Activated naive CD4-positive, alpha-beta T cell treated with anti-CD3 and anti-CD28 coated beads for 36 hours (primary cell): ENCODE data around the gene PXK. TPM values are rescaled to one million over a fixed set of nuclear protein-coding genes. Genes with fewer than 3 reads are reported as not detected.

Experiments
- CTCF ChIA-PET: fragments of 350-600 bp; sonication (Branson Sonifier 250); formaldehyde crosslinking; loops from one replicate; lab custom pipeline; 2021; ENCODE audit warnings: antibody characterized with exemption; lab: Charles Lee
- DNase-seq: peaks from one replicate; pipeline ENCODE4 v3.0.0-alpha.2; 2020
- H3K27ac Mint-ChIP-seq: one replicate; pipeline ENCODE4 v1.8.0; 2021; ENCODE audit warnings: mild to moderate bottlenecking, mixed read lengths
- H3K27me3 Mint-ChIP-seq: one replicate; pipeline ENCODE4 v1.8.0; 2021; ENCODE audit warnings: low read depth, mixed read lengths
- H3K36me3 Mint-ChIP-seq: one replicate; pipeline ENCODE4 v1.8.0; 2021; ENCODE audit warnings: low read depth, mixed read lengths
- H3K4me1 Mint-ChIP-seq: one replicate; pipeline ENCODE4 v1.8.0; 2021; ENCODE audit warnings: low read depth, mixed read lengths
- H3K4me3 Mint-ChIP-seq: one replicate; pipeline ENCODE4 v1.8.0; 2021; ENCODE audit warnings: mild to moderate bottlenecking, moderate library complexity, mixed read lengths
- H3K9me3 Mint-ChIP-seq: one replicate; pipeline ENCODE4 v1.8.0; 2021; ENCODE audit warnings: mixed read lengths
- intact Hi-C: fragments of 100-400 bp; cut with micrococcal nuclease; formaldehyde crosslinking; loops from one replicate; pipeline ENCODE4 v1.15.1; 2023
- total RNA-seq, 2 experiments: library from RNA; stranded (reverse); gene quantifications; one replicate each; pipeline ENCODE4 v1.2.3, GENCODE V29; 2021

PXK gene
- total RNA-seq, 2 experiments from 2014 or later = 44.7 to 46.1 TPM

DNA sequence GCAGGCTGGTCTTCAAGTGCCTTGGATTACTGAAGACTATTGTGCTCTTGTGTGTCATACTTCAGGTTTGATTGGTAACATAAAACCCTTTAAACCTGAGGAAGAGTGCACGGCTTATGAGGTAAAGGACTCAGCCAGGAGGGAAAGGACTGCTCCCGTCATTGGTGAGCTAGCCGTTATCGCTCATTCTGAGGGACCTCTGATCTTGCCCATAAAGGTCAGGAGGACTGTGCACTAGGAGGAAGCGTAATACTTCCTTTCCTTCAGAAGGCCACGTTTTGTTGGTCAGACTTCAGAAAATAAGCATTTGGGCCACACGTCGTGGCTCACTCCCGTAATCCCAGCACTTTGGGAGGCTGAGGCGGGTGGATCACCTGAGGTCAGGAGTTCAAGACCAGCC, 37.7 kb downstream of the PXK start:
- intact Hi-C loops = no loop called here
- CTCF ChIA-PET = interaction anchor here (0.6 to 1.0 kb wide), 3 partner anchors 16 to 1303 kb away, joined by 3 to 4 read pairs (median 3); no protein-coding TSS in a partner anchor
- H3K36me3 Mint-ChIP-seq = peaks cover 20% of the 10 kb centered on the region
- no peaks in the 10 kb centered on the region for H3K27me3 Mint-ChIP-seq
- no peak overlapping the region for H3K4me3 Mint-ChIP-seq
- H3K27ac Mint-ChIP-seq = no peak overlapping the region
- H3K9me3 Mint-ChIP-seq = no peaks in the 10 kb centered on the region
- no peak for DNase-seq
- peaks cover 7% of the 10 kb centered on the region for H3K4me1 Mint-ChIP-seq

DNA sequence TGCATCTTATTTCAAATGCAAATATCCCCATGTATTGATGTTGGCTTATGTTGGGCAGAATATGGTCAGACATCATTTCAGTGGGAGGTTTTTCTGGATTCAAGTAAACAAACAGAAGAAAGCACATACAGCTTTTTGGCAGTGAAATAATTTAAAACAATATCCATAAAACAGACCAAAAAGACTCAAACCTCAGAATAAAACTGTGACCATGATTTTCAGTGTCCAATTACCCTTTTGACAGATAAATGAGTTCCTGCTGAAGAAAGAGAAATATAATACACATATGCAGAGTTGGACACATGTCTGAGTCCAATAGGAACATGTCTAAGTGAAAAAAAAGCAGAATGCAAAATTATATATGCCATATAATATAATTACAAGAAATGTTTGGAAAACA, 39.1 kb downstream of the PXK start:
- no peaks in the 10 kb centered on the region for H3K4me1 Mint-ChIP-seq
- H3K4me3 Mint-ChIP-seq = no peak overlapping the region
- H3K9me3 Mint-ChIP-seq = no peaks in the 10 kb centered on the region
- intact Hi-C loops = no loop called here
- peaks cover 19% of the 10 kb centered on the region for H3K36me3 Mint-ChIP-seq
- CTCF ChIA-PET = interaction anchor here (0.6 kb wide), 1 partner anchor 333 kb away, joined by 6 read pairs; no protein-coding TSS in a partner anchor
- H3K27me3 Mint-ChIP-seq = no peaks in the 10 kb centered on the region
- no peak for DNase-seq
- no peak overlapping the region for H3K27ac Mint-ChIP-seq

DNA sequence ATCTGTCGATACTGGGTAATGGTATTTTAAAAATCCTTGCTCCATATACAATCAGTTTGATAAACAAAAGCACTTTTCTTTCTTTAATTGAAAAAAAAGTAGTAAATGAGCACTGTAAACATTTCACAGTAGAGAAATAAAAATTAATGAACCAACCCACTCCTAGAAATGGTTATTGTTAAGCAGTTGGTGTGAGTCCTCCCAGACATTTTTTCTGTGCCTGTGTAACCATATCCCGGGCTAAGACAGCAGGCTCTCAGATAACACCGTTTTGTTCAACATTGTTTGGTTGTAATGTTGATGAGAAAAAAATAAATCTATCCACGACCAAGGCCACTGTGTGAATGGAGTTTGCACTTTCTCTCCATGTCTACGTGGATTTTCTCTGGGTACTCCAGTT, 42.6 kb downstream of the PXK start:
- Mint-ChIP-seq H3K27me3 (no peaks in the 10 kb centered on the region), H3K27ac (no peak overlapping the region), H3K4me1 (no peaks in the 10 kb centered on the region), H3K9me3 (no peaks in the 10 kb centered on the region), H3K4me3 (no peak overlapping the region), H3K36me3 (peaks cover 7% of the 10 kb centered on the region)
- CTCF ChIA-PET = no interaction called here
- DNase-seq = no peak
- intact Hi-C loops = no loop called here

DNA sequence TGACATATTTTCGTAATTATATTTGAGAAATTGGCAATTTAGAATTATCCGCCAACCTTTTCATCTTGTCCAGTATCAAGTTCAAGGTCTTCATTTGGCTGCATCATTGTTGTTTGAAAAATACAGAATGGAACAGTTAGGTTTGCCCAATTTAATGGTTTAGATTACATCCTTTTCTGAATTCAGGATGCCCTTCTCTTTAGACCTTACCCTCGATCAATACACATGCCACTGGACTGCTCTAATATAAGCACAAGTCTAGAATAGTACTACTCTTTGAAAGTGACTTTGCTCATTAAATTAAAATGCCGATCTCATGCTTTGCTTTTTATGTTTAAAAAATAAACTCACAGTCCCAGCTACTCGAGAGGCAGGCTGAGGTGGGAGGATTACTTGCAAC, 44.5 kb downstream of the PXK start:
- Mint-ChIP-seq H3K27ac (no peak overlapping the region), H3K9me3 (no peaks in the 10 kb centered on the region), H3K4me1 (no peaks in the 10 kb centered on the region), H3K36me3 (peaks cover 2% of the 10 kb centered on the region), H3K27me3 (no peaks in the 10 kb centered on the region), H3K4me3 (no peak overlapping the region)
- no peak for DNase-seq
- intact Hi-C loops = no loop called here
- CTCF ChIA-PET = interaction anchor here (0.8 kb wide), 1 partner anchor 41 kb away, joined by 5 read pairs; no protein-coding TSS in a partner anchor

DNA sequence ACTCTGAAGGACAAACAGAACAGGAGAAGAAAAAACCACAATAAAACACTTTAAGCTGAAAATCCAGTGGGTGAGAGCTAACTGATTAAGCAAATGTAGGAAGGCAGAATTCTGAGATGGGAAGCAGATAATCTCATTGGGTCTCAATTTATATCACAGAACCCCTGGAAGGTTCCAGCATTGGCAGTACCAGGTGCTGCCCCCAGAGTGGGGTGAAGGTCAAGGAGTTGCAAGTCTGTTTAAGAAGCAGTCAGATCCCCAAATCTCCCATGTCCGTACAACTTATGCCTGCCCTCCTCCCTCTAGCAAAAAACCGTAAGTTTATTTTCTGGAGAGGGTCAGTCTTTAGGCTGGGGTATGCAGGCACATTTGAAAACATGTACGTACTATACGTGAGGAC, 45.1 kb downstream of the PXK start:
- intact Hi-C loops = no loop called here
- peaks cover 2% of the 10 kb centered on the region for H3K36me3 Mint-ChIP-seq
- no peaks in the 10 kb centered on the region for H3K9me3 Mint-ChIP-seq
- no peak overlapping the region for H3K27ac Mint-ChIP-seq
- H3K27me3 Mint-ChIP-seq = no peaks in the 10 kb centered on the region
- H3K4me3 Mint-ChIP-seq = no peak overlapping the region
- CTCF ChIA-PET = interaction anchor here (0.8 kb wide), 1 partner anchor 41 kb away, joined by 5 read pairs; no protein-coding TSS in a partner anchor
- no peak for DNase-seq
- no peaks in the 10 kb centered on the region for H3K4me1 Mint-ChIP-seq

DNA sequence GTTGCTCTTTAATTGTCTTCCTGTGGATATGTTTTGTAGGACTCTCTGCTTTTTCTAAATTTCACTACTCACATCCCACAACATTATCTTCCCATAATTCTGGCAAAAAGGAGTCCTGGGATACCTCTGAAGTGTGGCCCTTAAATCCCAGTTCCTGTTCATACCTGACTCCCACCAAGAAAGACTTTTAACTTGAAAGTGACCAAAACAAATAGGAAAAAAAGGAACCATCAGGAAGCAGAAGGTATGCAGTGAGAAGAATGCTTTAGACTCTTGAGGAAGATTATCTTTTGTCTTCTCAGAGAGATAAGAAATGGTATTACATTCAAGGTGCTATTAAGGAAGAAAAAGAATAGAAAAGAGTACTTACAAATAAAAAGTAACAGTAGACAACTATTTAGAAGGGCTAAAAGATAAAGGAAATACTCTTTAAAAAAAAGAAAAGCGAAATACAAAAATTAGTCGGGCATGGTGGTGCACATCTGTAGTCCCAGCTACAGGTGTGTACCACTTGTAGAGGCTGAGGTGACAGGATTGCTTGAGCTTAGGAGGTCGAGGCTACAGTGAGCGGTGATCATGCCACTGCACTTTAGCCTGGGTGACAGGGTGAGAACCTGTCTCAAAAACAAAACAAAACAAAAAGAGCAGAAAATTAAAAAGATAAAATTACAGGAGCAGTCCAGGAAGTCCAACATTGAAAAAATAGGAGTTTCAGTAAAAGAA, 46.8 kb downstream of the PXK start:
- intact Hi-C loops = no loop called here
- H3K9me3 Mint-ChIP-seq = no peaks in the 10 kb centered on the region
- no peak overlapping the region for H3K4me3 Mint-ChIP-seq
- no peaks in the 10 kb centered on the region for H3K4me1 Mint-ChIP-seq
- no peak overlapping the region for H3K27ac Mint-ChIP-seq
- CTCF ChIA-PET = interaction anchor here (0.7 to 0.9 kb wide), 2 partner anchors 36 to 72 kb away, joined by 3 to 4 read pairs; no protein-coding TSS in a partner anchor
- DNase-seq = no peak
- peaks cover 2% of the 10 kb centered on the region for H3K36me3 Mint-ChIP-seq
- H3K27me3 Mint-ChIP-seq = no peaks in the 10 kb centered on the region

DNA sequence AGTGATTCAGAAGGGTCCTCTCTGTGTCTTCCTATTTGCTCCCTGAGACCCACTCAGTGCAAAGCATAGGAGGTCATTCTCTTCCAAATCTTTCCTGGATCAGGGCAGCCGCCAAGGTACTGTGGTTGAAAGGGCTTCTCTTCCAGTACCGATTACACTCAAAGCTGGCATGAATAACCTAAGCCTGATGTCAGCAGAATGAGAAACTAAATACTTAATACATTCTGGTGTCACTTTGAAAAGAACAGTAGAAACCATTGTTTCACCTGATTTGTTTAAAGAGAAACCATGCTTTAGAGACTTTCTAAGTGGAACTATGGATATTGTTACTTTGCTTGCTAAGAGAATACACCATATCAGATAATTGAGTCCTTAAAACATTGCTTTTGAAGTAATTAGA, 50.8 kb downstream of the PXK start:
- no peaks in the 10 kb centered on the region for H3K27me3 Mint-ChIP-seq
- H3K9me3 Mint-ChIP-seq = no peaks in the 10 kb centered on the region
- DNase-seq = no peak
- no peaks in the 10 kb centered on the region for H3K4me1 Mint-ChIP-seq
- intact Hi-C loops = no loop called here
- H3K27ac Mint-ChIP-seq = no peak overlapping the region
- CTCF ChIA-PET = no interaction called here
- peaks cover 6% of the 10 kb centered on the region for H3K36me3 Mint-ChIP-seq
- no peak overlapping the region for H3K4me3 Mint-ChIP-seq

DNA sequence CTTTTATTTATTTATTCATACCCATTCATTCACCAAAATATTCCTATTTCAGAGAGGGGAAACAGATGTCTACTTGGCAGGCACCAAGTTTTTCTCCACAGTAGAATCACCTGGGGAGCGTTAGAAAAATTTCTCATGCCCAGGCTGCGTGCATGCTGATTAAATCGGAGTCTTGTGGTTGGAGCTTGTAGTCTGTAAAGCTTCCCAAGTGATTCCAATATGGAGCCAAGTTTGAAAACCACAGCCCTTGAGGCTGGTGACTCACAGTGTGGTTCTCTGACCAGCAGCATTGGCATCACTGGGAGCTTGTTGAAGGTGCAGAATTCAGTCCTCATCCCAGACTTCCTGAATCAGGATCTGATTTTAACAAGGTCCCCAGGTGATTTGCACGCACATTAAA, 51.2 kb downstream of the PXK start:
- H3K4me1 Mint-ChIP-seq = no peaks in the 10 kb centered on the region
- H3K36me3 Mint-ChIP-seq = peaks cover 6% of the 10 kb centered on the region
- H3K27me3 Mint-ChIP-seq = no peaks in the 10 kb centered on the region
- no peak for DNase-seq
- CTCF ChIA-PET = interaction anchor here (0.6 to 1.2 kb wide), 2 partner anchors 50 to 200 kb away, joined by 3 to 4 read pairs; no protein-coding TSS in a partner anchor
- H3K27ac Mint-ChIP-seq = no peak overlapping the region
- no peak overlapping the region for H3K4me3 Mint-ChIP-seq
- intact Hi-C loops = no loop called here
- H3K9me3 Mint-ChIP-seq = no peaks in the 10 kb centered on the region

DNA sequence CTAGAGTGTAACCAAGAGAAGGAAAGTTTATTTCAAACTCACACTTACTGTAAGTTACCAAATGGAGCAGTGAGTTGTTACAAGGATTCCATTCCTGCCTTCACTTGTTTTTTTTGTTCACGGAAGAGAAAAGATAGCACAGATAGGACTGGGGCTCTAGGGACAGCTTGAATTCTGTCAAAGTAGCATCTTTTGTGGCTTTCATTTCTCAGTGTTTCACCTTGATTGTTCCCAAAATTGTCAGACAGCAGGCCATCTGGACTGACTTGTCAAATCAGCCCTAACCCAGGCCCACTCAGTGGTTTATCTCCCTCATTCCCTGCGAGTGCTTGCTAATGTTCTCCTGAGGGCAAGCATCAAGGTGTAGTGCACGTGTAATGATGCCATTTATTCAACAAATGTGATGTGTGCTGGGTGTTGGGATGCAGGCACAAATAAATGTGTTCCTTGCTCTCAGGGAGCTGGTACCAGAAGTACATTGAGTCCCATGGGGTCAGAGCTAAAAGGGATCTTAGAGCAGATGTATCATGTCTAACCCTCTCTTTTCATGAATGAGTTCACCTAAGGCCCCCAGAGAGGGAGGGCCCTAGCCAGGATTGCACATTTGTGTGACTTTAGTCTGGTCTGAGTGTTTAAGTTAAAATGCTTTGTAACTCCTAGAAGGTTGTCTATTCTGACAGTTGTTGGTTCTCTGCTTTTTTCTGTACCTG, 51.8 kb downstream of the PXK start:
- Mint-ChIP-seq H3K9me3 (no peaks in the 10 kb centered on the region), H3K4me1 (no peaks in the 10 kb centered on the region), H3K36me3 (peaks cover 6% of the 10 kb centered on the region), H3K27ac (no peak overlapping the region), H3K27me3 (no peaks in the 10 kb centered on the region), H3K4me3 (no peak overlapping the region)
- intact Hi-C loops = no loop called here
- DNase-seq = no peak
- CTCF ChIA-PET = interaction anchor here (0.5 to 1.2 kb wide), 3 partner anchors 50 to 199 kb away, joined by 3 to 7 read pairs (median 4); no protein-coding TSS in a partner anchor

DNA sequence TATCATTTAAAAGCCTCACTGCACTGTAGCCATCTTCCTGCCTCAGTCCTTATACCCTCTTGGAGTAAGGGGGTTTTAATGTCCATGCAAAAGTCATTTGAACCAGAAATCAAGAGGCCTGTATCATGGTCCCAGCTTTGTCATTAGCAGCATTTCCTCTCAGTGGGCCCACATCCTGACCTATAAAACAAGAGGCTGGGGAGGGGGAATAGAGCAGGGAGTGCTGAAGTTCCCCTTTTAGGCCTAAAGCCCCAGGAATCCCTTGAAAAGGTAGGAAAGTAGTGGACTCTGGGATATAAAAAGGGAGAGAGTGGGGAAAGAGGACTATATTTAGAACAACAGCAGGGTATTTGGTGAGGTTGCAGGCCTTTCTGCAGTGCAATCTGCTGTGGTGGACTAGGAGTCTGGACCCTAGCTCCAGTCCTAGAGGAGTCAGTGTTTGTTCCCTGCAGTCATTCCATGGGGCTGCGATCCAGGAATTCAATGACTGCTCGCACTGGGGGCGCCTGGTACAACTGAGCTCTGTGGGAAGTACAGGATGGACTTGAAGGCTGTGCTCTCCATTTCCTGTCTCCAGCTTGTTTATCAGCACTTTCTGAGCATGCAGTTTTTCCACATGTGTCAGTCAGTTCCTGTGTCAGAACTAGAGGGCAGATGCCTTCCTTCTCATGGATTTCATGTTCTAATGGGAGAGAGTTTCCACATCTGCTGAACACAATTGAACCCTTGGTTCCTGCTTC, 54.1 kb downstream of the PXK start:
- CTCF ChIA-PET = no interaction called here
- no peak overlapping the region for H3K27ac Mint-ChIP-seq
- no peaks in the 10 kb centered on the region for H3K9me3 Mint-ChIP-seq
- no peaks in the 10 kb centered on the region for H3K27me3 Mint-ChIP-seq
- H3K4me1 Mint-ChIP-seq = no peaks in the 10 kb centered on the region
- intact Hi-C loops = no loop called here
- H3K36me3 Mint-ChIP-seq = peaks cover 8% of the 10 kb centered on the region
- DNase-seq = no peak
- H3K4me3 Mint-ChIP-seq = no peak overlapping the region

DNA sequence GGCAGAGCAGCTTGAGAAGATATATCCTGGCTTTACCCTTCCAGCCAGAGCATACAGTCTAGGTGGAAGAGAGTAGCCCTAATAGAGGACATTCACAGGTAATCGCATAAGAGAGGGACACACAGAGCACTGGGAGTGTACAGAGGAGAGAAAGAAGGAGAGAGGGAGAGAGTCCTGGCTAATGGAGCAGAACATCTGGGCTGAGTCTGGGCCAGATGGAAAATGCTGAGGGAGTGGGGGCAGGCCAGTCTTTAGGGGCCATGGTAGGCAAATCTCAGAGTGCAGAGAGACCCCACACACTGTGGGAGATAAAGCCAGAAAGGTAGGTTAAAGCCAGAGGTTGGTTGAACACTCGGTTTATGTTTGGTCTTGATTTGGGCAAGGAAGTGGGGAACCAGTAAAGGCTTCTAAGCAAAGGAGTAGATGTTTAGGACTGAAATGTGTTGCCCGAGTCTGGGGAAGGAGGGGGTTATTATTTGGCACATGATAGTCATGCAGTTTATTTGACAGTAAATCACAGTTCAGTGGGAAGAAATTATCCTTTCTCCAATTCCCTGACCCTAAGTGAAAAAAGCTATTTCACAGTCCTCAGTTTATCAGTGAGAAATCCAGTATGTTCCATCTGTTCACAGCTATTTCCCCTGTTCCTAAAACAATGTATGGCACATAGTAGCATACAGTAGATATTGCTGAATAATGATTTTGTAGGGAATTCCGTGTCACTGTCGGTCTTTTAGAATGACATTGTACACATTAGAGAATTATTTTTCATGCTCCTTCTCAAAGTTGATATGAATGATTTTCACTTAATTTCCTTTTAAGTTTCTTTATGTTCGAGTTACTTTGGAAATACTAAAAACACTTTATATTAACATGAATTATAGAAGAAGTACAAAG, 55.2 kb downstream of the PXK start:
- CTCF ChIA-PET = no interaction called here
- Mint-ChIP-seq H3K9me3 (no peaks in the 10 kb centered on the region), H3K27ac (no peak overlapping the region), H3K4me1 (no peaks in the 10 kb centered on the region), H3K4me3 (no peak overlapping the region), H3K27me3 (no peaks in the 10 kb centered on the region), H3K36me3 (peaks cover 8% of the 10 kb centered on the region)
- DNase-seq = no peak
- intact Hi-C loops = no loop called here
